Activated CD8-positive, alpha-beta T cell treated with anti-CD3 and anti-CD28 coated beads for 36 hours (primary cell): Measurements from ENCODE around the gene VDAC2. TPM values are rescaled to one million over a fixed set of nuclear protein-coding genes. Genes with fewer than 3 reads are reported as not detected.
"Not testable (repeated sequence)": the region's sequence is repeated elsewhere in the genome, so short reads cannot be mapped to it uniquely, and the experiment has no call there.

Experiments
- ATAC-seq: fragments of 200-7000 bp; cut with Tn5 transposase; one replicate; pipeline ENCODE4 v1.10.0; 2021; ENCODE audit warnings: mild to moderate bottlenecking, moderate library complexity
- CTCF ChIA-PET: fragments of 350-600 bp; sonication (Branson Sonifier 250); formaldehyde crosslinking; loops from one replicate; lab custom pipeline; 2021; ENCODE audit warnings: antibody characterized with exemption; lab: Charles Lee
- POLR2A ChIA-PET: fragments of 350-600 bp; sonication (Branson Sonifier 250); formaldehyde crosslinking; loops from one replicate; lab custom pipeline; 2021; ENCODE audit warnings: antibody characterized with exemption; lab: Charles Lee
- DNase-seq: peaks from one replicate; pipeline ENCODE4 v3.0.0-alpha.2; 2020
- H3K27ac Mint-ChIP-seq: one replicate; pipeline ENCODE4 v1.8.0; 2021; ENCODE audit warnings: mild to moderate bottlenecking, mixed read lengths
- H3K27me3 Mint-ChIP-seq: one replicate; pipeline ENCODE4 v1.8.0; 2021; ENCODE audit warnings: mixed read lengths
- H3K36me3 Mint-ChIP-seq: one replicate; pipeline ENCODE4 v1.8.0; 2021; ENCODE audit warnings: low read depth, mixed read lengths
- H3K4me1 Mint-ChIP-seq: one replicate; pipeline ENCODE4 v1.8.0; 2021; ENCODE audit warnings: low read depth, mixed read lengths
- H3K4me3 Mint-ChIP-seq: one replicate; pipeline ENCODE4 v1.8.0; 2021; ENCODE audit warnings: mild to moderate bottlenecking, moderate library complexity, mixed read lengths
- H3K9me3 Mint-ChIP-seq: one replicate; pipeline ENCODE4 v1.8.0; 2021; ENCODE audit warnings: mixed read lengths
- CTCF ChIP-seq: fragments of 200-600 bp; IDR thresholded peaks from one replicate; pipeline ENCODE4 v1.8.0; 2022; ENCODE audit warnings: antibody characterized with exemption, mild to moderate bottlenecking
- intact Hi-C: fragments of 100-400 bp; cut with micrococcal nuclease; formaldehyde crosslinking; loops from one replicate; pipeline ENCODE4 v1.10.0; 2022
- total RNA-seq, 2 experiments: library from RNA; stranded (reverse); gene quantifications; one replicate each; pipeline ENCODE4 v1.2.3, GENCODE V29; 2021

The VDAC2 gene
- total RNA-seq, 2 experiments from 2014 or later = 253 to 263 TPM

DNA sequence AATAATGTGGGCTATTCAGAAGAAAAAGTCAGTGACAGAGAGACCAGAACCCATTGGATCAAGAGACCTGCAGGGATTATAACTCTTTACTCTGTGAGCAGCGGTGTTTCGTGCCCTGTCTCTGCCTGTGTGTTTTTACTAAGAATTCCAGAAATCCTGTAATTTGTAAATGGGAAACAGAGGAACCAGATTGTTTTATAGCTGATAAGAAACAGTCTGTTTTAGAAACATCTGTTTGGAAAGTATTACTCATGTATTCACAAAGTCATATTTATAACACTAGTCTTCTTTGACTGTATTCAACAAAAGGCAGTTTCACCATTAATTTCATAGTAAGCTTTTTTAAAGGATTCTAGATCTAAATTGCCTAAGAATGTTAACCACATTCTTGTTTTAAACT is 30.0 kb upstream of the VDAC2 start:
- peaks cover 32% of the 10 kb centered on the region for H3K4me1 Mint-ChIP-seq
- DNase-seq = no peak
- H3K27me3 Mint-ChIP-seq = no peaks in the 10 kb centered on the region
- peak overlapping the region; percentile 52 for H3K27ac Mint-ChIP-seq
- ATAC-seq = peak; percentile 9
- TF ChIP-seq CTCF = no peak
- ChIA-PET POLR2A (no interaction called here), CTCF (interaction anchor here (1.0 to 1.2 kb wide), 3 partner anchors 45 to 67 kb away, joined by 3 to 4 read pairs (median 3); no protein-coding TSS in a partner anchor)
- intact Hi-C loops = no loop called here
- peaks cover 22% of the 10 kb centered on the region for H3K36me3 Mint-ChIP-seq
- no peaks in the 10 kb centered on the region for H3K9me3 Mint-ChIP-seq
- H3K4me3 Mint-ChIP-seq = no peak overlapping the region

DNA sequence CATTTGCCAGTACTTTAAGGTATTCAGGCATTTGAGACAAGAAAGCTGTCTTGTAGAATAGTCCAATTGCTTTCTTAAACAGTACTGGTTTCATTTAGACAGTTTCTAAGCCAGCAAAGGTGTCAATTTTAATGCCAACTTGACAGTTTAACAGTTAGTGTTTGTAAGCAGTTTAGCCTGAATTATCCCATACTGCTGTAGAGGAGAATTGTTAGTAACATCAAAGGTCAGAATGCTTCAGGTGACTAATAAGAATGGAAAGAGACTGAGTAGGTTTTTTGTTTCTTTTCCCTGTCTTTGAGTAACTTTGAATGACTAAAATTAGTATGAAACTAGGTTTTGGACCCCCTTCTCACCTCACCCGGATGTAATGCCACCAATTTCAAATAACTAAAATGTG is 29.5 kb upstream of the VDAC2 start:
- Mint-ChIP-seq H3K27me3 (no peaks in the 10 kb centered on the region), H3K4me3 (no peak overlapping the region), H3K9me3 (no peaks in the 10 kb centered on the region), H3K36me3 (peaks cover 19% of the 10 kb centered on the region), H3K4me1 (peaks cover 32% of the 10 kb centered on the region), H3K27ac (peak overlapping the region; percentile 45)
- TF ChIP-seq CTCF = no peak
- CTCF ChIA-PET = interaction anchor here (1.0 to 1.3 kb wide), 4 partner anchors 45 to 68 kb away, joined by 3 to 4 read pairs (median 4); partner anchors contain the start of gene COMTD1
- POLR2A ChIA-PET = no interaction called here
- peak; percentile 79 for ATAC-seq
- intact Hi-C loops = no loop called here
- DNase-seq = no peak

DNA sequence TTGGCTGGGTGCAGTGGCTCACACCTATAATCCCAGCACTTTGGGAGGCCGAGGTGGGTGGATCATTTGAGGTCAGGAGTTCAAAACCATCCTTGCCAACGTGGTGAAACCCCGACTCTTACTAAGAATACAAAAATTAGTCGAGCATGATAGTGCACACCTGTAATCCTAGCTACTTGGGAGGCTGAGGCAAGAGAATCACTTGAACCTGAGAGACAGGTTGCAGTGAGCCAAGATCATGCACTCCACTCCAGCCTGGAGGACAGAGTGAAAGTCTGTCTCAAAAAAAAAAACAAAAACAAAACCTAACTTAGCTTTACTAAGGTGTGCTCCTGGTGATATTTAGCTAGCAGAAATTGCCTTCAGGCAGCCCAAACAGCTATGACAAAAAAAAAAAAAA is 24.3 kb upstream of the VDAC2 start:
- POLR2A ChIA-PET = no interaction called here

DNA sequence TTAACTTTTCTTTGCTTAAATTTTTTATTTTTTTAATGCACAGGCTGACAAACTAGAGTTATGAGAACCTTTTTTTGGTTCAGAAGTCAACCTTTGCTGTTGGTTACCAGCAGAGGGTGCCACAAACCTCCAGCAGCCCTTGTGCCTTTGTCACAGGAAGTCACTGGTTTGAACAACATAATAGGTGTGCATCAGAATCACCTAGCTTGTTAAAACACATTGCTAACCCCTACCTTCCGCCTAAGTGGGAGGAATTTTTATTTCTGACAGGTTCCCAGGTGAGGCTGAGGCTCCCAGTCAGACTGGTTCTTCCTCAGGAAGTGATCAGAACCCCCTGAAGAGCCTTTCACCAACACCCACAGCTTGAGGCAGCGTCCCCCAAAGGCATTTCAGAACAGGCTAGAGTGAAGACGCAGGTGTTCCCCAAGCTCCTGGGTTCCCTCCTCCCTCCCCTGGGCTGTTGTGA is 22.6 kb upstream of the VDAC2 start:
- H3K36me3 Mint-ChIP-seq = no peaks in the 10 kb centered on the region
- ChIA-PET POLR2A (interaction anchor here (0.7 to 1.9 kb wide), 4 partner anchors 12 to 43 kb away, joined by 3 to 8 read pairs (median 4); partner anchors contain the start of gene VDAC2), CTCF (interaction anchor here (0.6 to 5.2 kb wide), 25 partner anchors 10 to 174 kb away, joined by 3 to 118 read pairs (median 4); partner anchors contain the start of genes COMTD1, SAMD8 and VDAC2)
- peak overlapping the region; percentile 88 for H3K27ac Mint-ChIP-seq
- ATAC-seq = peak; percentile 92
- TF ChIP-seq CTCF = peak; percentile 67
- peak; percentile 80 for DNase-seq
- no peak overlapping the region for H3K4me3 Mint-ChIP-seq
- no peaks in the 10 kb centered on the region for H3K9me3 Mint-ChIP-seq
- intact Hi-C loops = loop anchor here (1.0 kb wide), 1 partner anchor 42 kb away; no protein-coding TSS in a partner anchor
- H3K4me1 Mint-ChIP-seq = peaks cover 12% of the 10 kb centered on the region
- no peaks in the 10 kb centered on the region for H3K27me3 Mint-ChIP-seq

More for the DNA sequence above, 24.3 kb upstream of the VDAC2 start:
- Mint-ChIP-seq H3K4me3 (no peak overlapping the region), H3K4me1 (peaks cover 18% of the 10 kb centered on the region), H3K36me3 (peaks cover 3% of the 10 kb centered on the region), H3K9me3 (no peaks in the 10 kb centered on the region), H3K27ac (peak overlapping the region; percentile 1), H3K27me3 (no peaks in the 10 kb centered on the region)
- intact Hi-C loops = no loop called here
- DNase-seq (no peak), ATAC-seq (no peak)
- CTCF ChIA-PET = interaction anchor here (2.8 to 5.2 kb wide), 4 partner anchors 13 to 48 kb away, joined by 29 to 118 read pairs (median 46); partner anchors contain the start of genes COMTD1 and VDAC2
- no peak for TF ChIP-seq CTCF

GRCh38 chr10:75188522-75188921 is 22.1 kb upstream of the VDAC2 start:
- not testable (repeated sequence) for ATAC-seq, H3K4me3 Mint-ChIP-seq, H3K36me3 Mint-ChIP-seq, H3K27me3 Mint-ChIP-seq, H3K9me3 Mint-ChIP-seq, DNase-seq
- peaks cover 12% of the 10 kb centered on the region for H3K4me1 Mint-ChIP-seq
- POLR2A ChIA-PET = interaction anchor here (0.7 to 1.9 kb wide), 3 partner anchors 11 to 23 kb away, joined by 3 to 8 read pairs (median 3); partner anchors contain the start of gene VDAC2
- H3K27ac Mint-ChIP-seq = peak overlapping the region; percentile 88
- CTCF ChIA-PET = interaction anchor here (0.6 to 5.2 kb wide), 25 partner anchors 10 to 175 kb away, joined by 3 to 118 read pairs (median 4); partner anchors contain the start of genes COMTD1, SAMD8 and VDAC2
- intact Hi-C loops = loop anchor here (1.0 kb wide), 1 partner anchor 42 kb away; no protein-coding TSS in a partner anchor
